K562 (cell line): ENCODE results near the gene RHPN2. TPM values are rescaled to one million over a fixed set of nuclear protein-coding genes. Genes with fewer than 3 reads are reported as not detected.

Source experiments
- ATAC-seq: fragments of 200-7000 bp; cut with Tn5 transposase; 3 replicates; pipeline ENCODE4 v1.9.1; 2020; ENCODE audit warnings: moderate library complexity
- BruUV-seq: library from RNA; stranded (reverse); fragments of 400-500 nt; replicated peaks from 2 replicates; lab custom pipeline; 2021; lab: Mats Ljungman, UMichigan
- CTCF ChIA-PET: fragments of 300-600 bp; formaldehyde crosslinking; extraction: SDS; loops from one replicate; lab custom pipeline; 2021; ENCODE audit warnings: low intra/inter-chr PET ratio; lab: Yijun Ruan, JAX
- POLR2A ChIA-PET: fragments of 300-600, 350-650 bp; sonication (Branson Sonifier 250); formaldehyde crosslinking; extraction: SDS; loops from one replicate; lab custom pipeline; 2021; ENCODE audit warnings: antibody characterized with exemption, inconsistent platforms; lab: Yijun Ruan, JAX
- DNase-seq, 4 experiments: peaks; one replicate each; pipeline versions ENCODE4 v3.0.0 to v3.0.0-alpha.2; 2011 to 2018; ENCODE audit warnings: low spot score in 3 of 4, mixed read lengths in 3 of 4; ENCODE audit errors: extremely low read depth in 1 of 4
- FAIRE-seq: peaks from 2 replicates; lab custom pipeline; 2011; peaks lifted over from hg19 to GRCh38; lab: Jason Lieb, UNC
- H2AFZ ChIP-seq: 2 replicates; pipeline ENCODE4 v1.6.0; 2011; ENCODE audit warnings: low read depth, low read length, control low read depth, inconsistent platforms
- H3K27ac ChIP-seq: fragments of 200-600 bp; 3 replicates; pipeline ENCODE4 v1.8.0; 2011; ENCODE audit warnings: low read depth, mild to moderate bottlenecking, control low read depth, inconsistent platforms, low read length, moderate library complexity, mixed read lengths; ENCODE audit errors: extremely low read depth
- H3K27me3 ChIP-seq, 2 experiments: fragments of 300-600 bp in 1 of 2; 2 replicates in 1 of 2; 3 replicates in 1 of 2; pipeline versions ENCODE4 v1.6.0 to v1.8.0; 2011; ENCODE audit warnings: inconsistent platforms in 2 of 2, low read length in 2 of 2, mild to moderate bottlenecking in 1 of 2, mixed read lengths in 1 of 2, moderate library complexity in 1 of 2; ENCODE audit not compliant: control insufficient read depth in 2 of 2, insufficient read depth in 2 of 2
- H3K36me3 ChIP-seq: fragments of 300-600 bp; 3 replicates; pipeline ENCODE4 v1.8.0; 2011; ENCODE audit warnings: mild to moderate bottlenecking, low read length, inconsistent platforms; ENCODE audit not compliant: control insufficient read depth, insufficient read depth
- H3K4me1 ChIP-seq, 2 experiments: fragments of 200-600 bp in 1 of 2; replicated peaks in 1 of 2; 2 replicates in 1 of 2; 3 replicates in 1 of 2; pipeline versions ENCODE4 v1.5.1 to v1.8.0; 2011; ENCODE audit warnings: inconsistent platforms in 2 of 2, low read length in 2 of 2, mild to moderate bottlenecking in 1 of 2, mixed read lengths in 1 of 2, moderate library complexity in 1 of 2; ENCODE audit not compliant: control insufficient read depth in 2 of 2, insufficient read depth in 2 of 2
- H3K4me2 ChIP-seq: 2 replicates; pipeline ENCODE4 v1.6.1; 2011; ENCODE audit warnings: low read length, control low read depth, inconsistent platforms, mixed read lengths; ENCODE audit not compliant: insufficient read depth
- H3K4me3 ChIP-seq: fragments of 200-600 bp; sonication (generic), shearing (Covaris generic); 2 replicates; pipeline ENCODE4 v1.5.1; 2016; ENCODE audit warnings: control low read depth, inconsistent platforms
- H3K79me2 ChIP-seq: fragments of 200-600 bp; 3 replicates; pipeline ENCODE4 v1.8.0; 2011; ENCODE audit warnings: low read length, inconsistent platforms; ENCODE audit not compliant: control insufficient read depth, insufficient read depth
- H3K9ac ChIP-seq, 2 experiments: 2 replicates each; pipeline versions ENCODE4 v1.6.0 to v1.6.1; 2011; ENCODE audit warnings: low read depth in 2 of 2, low read length in 2 of 2, control low read depth in 1 of 2, inconsistent platforms in 1 of 2, mild to moderate bottlenecking in 1 of 2, mixed read lengths in 1 of 2; ENCODE audit not compliant: insufficient read depth in 1 of 2
- H3K9me1 ChIP-seq: one replicate; pipeline ENCODE4 v1.6.0; 2011; ENCODE audit warnings: inconsistent platforms, mild to moderate bottlenecking, low read length, moderate library complexity; ENCODE audit not compliant: control insufficient read depth, insufficient read depth
- H3K9me3 ChIP-seq: replicated peaks from 2 replicates; pipeline ENCODE4 v1.5.1; 2011; ENCODE audit warnings: low read depth, low read length, inconsistent platforms; ENCODE audit not compliant: control insufficient read depth, insufficient read depth
- H4K20me1 ChIP-seq: replicated peaks from 2 replicates; pipeline ENCODE4 v1.6.1; 2011; ENCODE audit warnings: low read length, inconsistent platforms, mixed read lengths; ENCODE audit not compliant: control insufficient read depth, insufficient read depth
- ARID1B ChIP-seq: fragments of 450-650 bp; IDR thresholded peaks from 2 replicates; pipeline ENCODE4 v1.6.1; 2016; ENCODE audit warnings: antibody characterized with exemption, mild to moderate bottlenecking, inconsistent platforms
- CLOCK ChIP-seq: fragments of 250-450 bp; sonication (Bioruptor Pico); IDR thresholded peaks from 2 replicates; pipeline ENCODE4 v1.4.0; 2020; ENCODE audit warnings: mild to moderate bottlenecking, moderate library complexity, borderline replicate concordance
- CREM ChIP-seq: IDR thresholded peaks from 2 replicates; pipeline ENCODE4 v1.6.1; 2014; ENCODE audit warnings: antibody characterized with exemption, low read depth
- ESRRA ChIP-seq: fragments of 450-650 bp; IDR thresholded peaks from 2 replicates; pipeline ENCODE4 v1.6.1; 2014; ENCODE audit warnings: low read depth, mild to moderate bottlenecking, moderate library complexity, borderline replicate concordance
- HOMEZ ChIP-seq: fragments of 250-450 bp; sonication (Bioruptor Pico); IDR thresholded peaks from 2 replicates; pipeline ENCODE4 v1.4.0; 2020; ENCODE audit warnings: mild to moderate bottlenecking, moderate library complexity
- JUN ChIP-seq, 2 experiments: sonication (generic) in 1 of 2; formaldehyde crosslinking in 1 of 2; IDR thresholded peaks; 2 replicates each; pipeline versions ENCODE4 v1.6.1 to v1.8.0; 2012 to 2022; ENCODE audit warnings: borderline replicate concordance in 2 of 2, mild to moderate bottlenecking in 2 of 2, improper control_type of control experiment in 1 of 2, low read depth in 1 of 2, low read length in 1 of 2, missing genetic modification reagents in 1 of 2
- MLLT1 ChIP-seq, 2 experiments: fragments of 450-650 bp; IDR thresholded peaks; 2 replicates each; pipeline ENCODE4 v1.6.1; 2016
- NCOR1 ChIP-seq: fragments of 450-650 bp; IDR thresholded peaks from 2 replicates; pipeline ENCODE4 v1.6.1; 2016; ENCODE audit warnings: mild to moderate bottlenecking, moderate library complexity
- PHF20 ChIP-seq: fragments of 450-650 bp; IDR thresholded peaks from 2 replicates; pipeline ENCODE4 v1.6.1; 2018; ENCODE audit not compliant: partially characterized antibody
- SMARCE1 ChIP-seq: fragments of 450-650 bp; IDR thresholded peaks from 2 replicates; pipeline ENCODE4 v1.7.1; 2016; ENCODE audit warnings: mild to moderate bottlenecking
- TCF3 ChIP-seq: sonication (generic); formaldehyde crosslinking; IDR thresholded peaks from 2 replicates; pipeline ENCODE4 v1.4.0; 2020; ENCODE audit warnings: mild to moderate bottlenecking, missing genetic modification reagents
- TEAD1 ChIP-seq, 2 experiments: fragments of 450-650 bp in 1 of 2; sonication (generic) in 1 of 2; formaldehyde crosslinking; IDR thresholded peaks; 2 replicates each; pipeline versions ENCODE4 v1.4.0 to v1.8.0; 2020 to 2022; ENCODE audit warnings: mild to moderate bottlenecking in 2 of 2, missing genetic modification reagents in 1 of 2
- TEAD4 ChIP-seq, 2 experiments: sonication (generic) in 1 of 2; formaldehyde crosslinking in 1 of 2; IDR thresholded peaks; 2 replicates each; pipeline versions ENCODE4 v1.6.1 to v1.8.0; 2012 to 2022; ENCODE audit warnings: borderline replicate concordance in 1 of 2, inconsistent platforms in 1 of 2, low read length in 1 of 2, mild to moderate bottlenecking in 1 of 2, missing genetic modification reagents in 1 of 2
- TRIM24 ChIP-seq, 2 experiments: fragments of 450-650 bp; IDR thresholded peaks; 2 replicates each; pipeline ENCODE4 v1.6.1; 2016
- YBX1 ChIP-seq: fragments of 450-650 bp; IDR thresholded peaks from 2 replicates; pipeline ENCODE4 v1.7.1; 2016; ENCODE audit warnings: mild to moderate bottlenecking
- ZBTB7A ChIP-seq: IDR thresholded peaks from 2 replicates; pipeline ENCODE4 v1.6.1; 2011; ENCODE audit warnings: low read depth, mild to moderate bottlenecking, low read length, moderate library complexity, borderline replicate concordance; ENCODE audit not compliant: control insufficient read depth
- ZSCAN29 ChIP-seq: fragments of 450-650 bp; IDR thresholded peaks from 2 replicates; pipeline ENCODE4 v1.6.1; 2017
- WGBS: fragments of 100-300 bp; shearing (Covaris generic); methylation state at CpG from one replicate; pipeline ENCODE4 v1.1.6; 2016; ENCODE audit warnings: low coverage, mixed read lengths; ENCODE audit not compliant: insufficient coverage; ENCODE audit errors: missing lambda C conversion rate; 5-methylcytosine and 5-hydroxymethylcytosine counted together
- in situ Hi-C: fragments of 300-500 bp; cut with MboI; formaldehyde crosslinking; loops from 4 replicates; pipeline ENCODE4 v1.15.0; 2018; ENCODE audit warnings: inconsistent platforms, mixed read lengths
- intact Hi-C: fragments of 100-400 bp; cut with micrococcal nuclease; formaldehyde crosslinking; loops from 2 replicates; pipeline ENCODE4 v1.14.2; 2022
- polyA plus RNA-seq, 8 experiments: library from polyadenylated mRNA; depleted of rRNA in 4 of 8; stranded (reverse) in 5 of 8; unstranded in 3 of 8; fragments of >200 nt; fragmentation: Nextera tagmentation in 2 of 8; fragmentation: Illumina TruSeq in 1 of 8; extraction: Ambion mirVana in 2 of 8; extraction: Trizol in 1 of 8; gene quantifications; 2 replicates each; pipeline versions ENCODE4 v1.2.1 to v1.2.3, GENCODE V29; 2011 to 2014; ENCODE audit warnings: inconsistent platforms in 1 of 8, missing spikeins in 1 of 8
- total RNA-seq, 7 experiments: library from RNA; depleted of rRNA in 6 of 7; stranded (reverse); fragments of >200 nt in 6 of 7; fragmentation: Illumina TruSeq in 2 of 7; extraction: Trizol in 2 of 7; gene quantifications; 2 replicates each; pipeline versions ENCODE4 v1.2.1 to v1.2.3, GENCODE V29; 2011 to 2021; ENCODE audit warnings: low replicate concordance in 1 of 7

RHPN2 gene
- total and polyA plus RNA-seq, 9 of the 15 experiments (the other 6 are each of a cell fraction or from before 2014, with no cell fraction given), result 0.63 to 9.9 (median 3.2) TPM

- Histone ChIP-seq H4K20me1 (peaks cover 7% of the 10 kb centered on the region), H3K4me2 (no peak overlapping the region), H3K27me3 (no peaks in the 10 kb centered on the region), H3K4me3 (no peak overlapping the region), H3K4me1 (peaks cover 9 to 11% of the 10 kb centered on the region in 2 experiments; a peak in 4 of 5 replicates), H3K36me3 (no peaks in the 10 kb centered on the region), H3K9me1 (no peaks in the 10 kb centered on the region), H3K9me3 (0 out of 2 replicates have a peak, but pooled peaks cover 2% of the 10 kb centered on the region), H2AFZ (no peak overlapping the region), H3K27ac (no peak overlapping the region), H3K9ac (no peak overlapping the region), H3K79me2 (no peaks in the 10 kb centered on the region)
- intact Hi-C loops, result no loop called here
- no TSS peak for BruUV-seq
- POLR2A ChIA-PET, result interaction anchor here (0.6 to 0.7 kb wide), 2 partner anchors 18 to 300 kb away, joined by 3 read pairs; no protein-coding TSS in a partner anchor
- FAIRE-seq (peak; percentile 86), ATAC-seq (peak; percentile 93), DNase-seq (peak; percentile 52 to 79 (median 56))
- CTCF ChIA-PET, result no interaction called here
- 5% methylated on average over 8 of the region's 8 CpGs for WGBS
- in situ Hi-C loops, result no loop called here
- TF ChIP-seq HOMEZ (CRISPR knock-in tag), result no peak
- TF ChIP-seq CREM, result peak; percentile 22; the same call in 1 of the 2 replicates
- no peak for TF ChIP-seq ZSCAN29
- 0 out of 2 replicates have a peak, but pooled peaks have one; percentile 31 for TF ChIP-seq ZBTB7A
- no peak for TF ChIP-seq CLOCK (CRISPR knock-in tag)
- peak; percentile 44; the same call in 1 of the 2 replicates for TF ChIP-seq SMARCE1
- peak in 1 of 2 experiments; percentile 15; a peak in 1 of 4 replicates for TF ChIP-seq TRIM24 (IDR thresholded peaks at IDR 0.05)
- no peak for TF ChIP-seq YBX1
- TF ChIP-seq NCOR1, result peak; percentile 36; the same call in 1 of the 2 replicates
- 0 out of 2 replicates have a peak, but pooled peaks have one; percentile 10 for TF ChIP-seq JUN (IDR thresholded peaks at IDR 0.05; ENCODE audit: borderline replicate concordance, low read depth, low read length)
- no peak for TF ChIP-seq JUN (CRISPR knock-in tag; IDR thresholded peaks at IDR 0.05; ENCODE audit: borderline replicate concordance)
- TF ChIP-seq MLLT1 (IDR thresholded peaks at IDR 0.05), result peak in 1 of 2 experiments; percentile 59; a peak in 1 of 4 replicates
- TF ChIP-seq ARID1B, result peak; percentile 52
- TF ChIP-seq TEAD1 (CRISPR knock-in tag; IDR thresholded peaks at IDR 0.05), result peak in 1 of 2 experiments; percentile 64; a peak in 2 of 4 replicates
- TF ChIP-seq TCF3 (CRISPR knock-in tag), result peak; percentile 68
- peak; percentile 59; the same call in 1 of the 2 replicates for TF ChIP-seq ESRRA
- TF ChIP-seq TEAD4 (IDR thresholded peaks at IDR 0.05; ENCODE audit: low read length), result peak; percentile 76
- no peak for TF ChIP-seq TEAD4 (CRISPR knock-in tag; IDR thresholded peaks at IDR 0.05; ENCODE audit: borderline replicate concordance)
- TF ChIP-seq PHF20, result no peak
These were observed 17.3 kb downstream of the RHPN2 start for GRCh38 chr19:33047422-33047821.
